HepG2 (cell line): ENCODE results near the gene TUBA4A. TPM values are rescaled to one million over a fixed set of nuclear protein-coding genes. Genes with fewer than 3 reads are reported as not detected.

Source experiments
- ATAC-seq: fragments of 200-7000 bp; cut with Tn5 transposase; 3 replicates; pipeline ENCODE4 v1.9.1; 2020; ENCODE audit warnings: mild to moderate bottlenecking, moderate library complexity
- BruUV-seq: library from RNA; stranded (reverse); fragments of 400-500 nt; replicated peaks from 2 replicates; lab custom pipeline; 2021; lab: Mats Ljungman, UMichigan
- CTCF ChIA-PET: fragments of 300-600 bp; formaldehyde crosslinking; extraction: SDS; loops from one replicate; lab custom pipeline; 2021; ENCODE audit warnings: low total read pairs, inconsistent platforms, low intra/inter-chr PET ratio; lab: Yijun Ruan, JAX
- POLR2A ChIA-PET: fragments of 350-600 bp; sonication (Branson Sonifier 250); formaldehyde crosslinking; loops from one replicate; lab custom pipeline; 2020; ENCODE audit warnings: antibody characterized with exemption, inconsistent platforms; lab: Yijun Ruan, JAX
- DNase-seq: peaks from one replicate; pipeline ENCODE4 v3.0.0-alpha.2; 2015; ENCODE audit warnings: low spot score
- FAIRE-seq: peaks from 3 replicates; lab custom pipeline; 2011; peaks lifted over from hg19 to GRCh38; lab: Jason Lieb, UNC
- H2AFZ ChIP-seq: one replicate; pipeline ENCODE4 v1.6.1; 2011; ENCODE audit warnings: low read length, inconsistent platforms
- H3K27ac ChIP-seq: fragments of 300-600 bp; 3 replicates; pipeline ENCODE4 v1.8.0; 2011; ENCODE audit warnings: mixed run types, mild to moderate bottlenecking, mixed read lengths, low read length, inconsistent platforms; ENCODE audit not compliant: insufficient read depth; ENCODE audit errors: extremely low read length
- H3K27me3 ChIP-seq, 2 experiments: fragments of 200-600 bp in 1 of 2; 2 replicates in 1 of 2; 3 replicates in 1 of 2; pipeline versions ENCODE4 v1.6.0 to v1.8.0; 2011; ENCODE audit warnings: low read length in 2 of 2, mild to moderate bottlenecking in 2 of 2, moderate library complexity in 2 of 2, inconsistent platforms in 1 of 2; ENCODE audit not compliant: insufficient read depth in 2 of 2, control insufficient read depth in 1 of 2
- H3K36me3 ChIP-seq, 2 experiments: fragments of 200-600 bp in 1 of 2; replicated peaks in 1 of 2; 2 replicates in 1 of 2; 3 replicates in 1 of 2; pipeline versions ENCODE4 v1.5.1 to v1.8.0; 2011; ENCODE audit warnings: low read length in 2 of 2, inconsistent platforms in 1 of 2; ENCODE audit not compliant: insufficient read depth in 2 of 2, control insufficient read depth in 1 of 2
- H3K4me1 ChIP-seq: 2 replicates; pipeline ENCODE4 v1.5.1; 2012; ENCODE audit warnings: low read length, inconsistent platforms; ENCODE audit not compliant: insufficient read depth
- H3K4me2 ChIP-seq: 2 replicates; pipeline ENCODE4 v1.6.0; 2011; ENCODE audit warnings: low read depth, low read length, inconsistent platforms
- H3K4me3 ChIP-seq, 3 experiments: fragments of 200-600 bp in 1 of 3; sonication (generic), shearing (Covaris generic) in 1 of 3; replicated peaks in 1 of 3; 2 replicates each; pipeline ENCODE4 v1.5.1; 2011 to 2016; ENCODE audit warnings: low read length in 3 of 3, inconsistent platforms in 2 of 3, low read depth in 2 of 3, mild to moderate bottlenecking in 2 of 3, control low read depth in 1 of 3, mixed read lengths in 1 of 3; ENCODE audit not compliant: insufficient read depth in 1 of 3
- H3K79me2 ChIP-seq: one replicate; pipeline ENCODE4 v1.6.1; 2011; ENCODE audit warnings: low read length, inconsistent platforms; ENCODE audit not compliant: insufficient read depth
- H3K9ac ChIP-seq: 2 replicates; pipeline ENCODE4 v1.6.0; 2011; ENCODE audit warnings: mild to moderate bottlenecking, low read depth, low read length, inconsistent platforms; ENCODE audit not compliant: insufficient read depth
- H3K9me3 ChIP-seq: 2 replicates; pipeline ENCODE4 v1.5.1; 2012; ENCODE audit warnings: mild to moderate bottlenecking, low read length
- H4K20me1 ChIP-seq: 2 replicates; pipeline ENCODE4 v1.6.0; 2011; ENCODE audit warnings: inconsistent platforms, mild to moderate bottlenecking, low read length, moderate library complexity; ENCODE audit not compliant: insufficient read depth
- CREB3 ChIP-seq: sonication (generic); formaldehyde crosslinking; IDR thresholded peaks from 2 replicates; pipeline ENCODE4 v1.5.0; 2020; ENCODE audit warnings: missing genetic modification reagents
- HNF4A ChIP-seq: sonication (generic); formaldehyde crosslinking; IDR thresholded peaks from 2 replicates; pipeline ENCODE4 v1.4.0; 2020; ENCODE audit warnings: missing genetic modification reagents
- MLX ChIP-seq: IDR thresholded peaks from 2 replicates; pipeline ENCODE4 v1.6.1; 2016
- SMAD1 ChIP-seq: sonication (generic); formaldehyde crosslinking; IDR thresholded peaks from 2 replicates; pipeline ENCODE4 v1.4.0; 2020; ENCODE audit warnings: missing genetic modification reagents, low read depth, mild to moderate bottlenecking, borderline replicate concordance
- ZNF142 ChIP-seq: sonication (generic); formaldehyde crosslinking; IDR thresholded peaks from 2 replicates; pipeline ENCODE4 v1.4.0; 2020; ENCODE audit warnings: missing genetic modification reagents
- ZNF230 ChIP-seq: sonication (generic); formaldehyde crosslinking; IDR thresholded peaks from 2 replicates; pipeline ENCODE4 v1.4.0; 2020; ENCODE audit warnings: mild to moderate bottlenecking, missing genetic modification reagents
- ZNF558 ChIP-seq: sonication (generic); formaldehyde crosslinking; IDR thresholded peaks from 2 replicates; pipeline ENCODE4 v1.9.0; 2022; ENCODE audit warnings: mild to moderate bottlenecking, missing genetic modification reagents, borderline replicate concordance
- WGBS: methylation state at CpG from one replicate; pipeline ENCODE4 v1.1.6; 2017; ENCODE audit warnings: low lambda C conversion rate; 5-methylcytosine and 5-hydroxymethylcytosine counted together
- in situ Hi-C: cut with HindIII; loops from 2 replicates; pipeline ENCODE4 v1.10.0; 2017; ENCODE audit warnings: low pct_unique_long_range_greater_than_20kb; ENCODE audit not compliant: extremely low pct_ligation_motif_present
- intact Hi-C: fragments of 100-400 bp; cut with micrococcal nuclease; formaldehyde crosslinking; loops from one replicate; pipeline ENCODE4 v1.10.0; 2022; ENCODE audit not compliant: unreplicated experiment
- polyA plus RNA-seq, 8 experiments: library from polyadenylated mRNA; depleted of rRNA in 3 of 8; stranded (reverse) in 7 of 8; unstranded in 1 of 8; fragments of >200 nt; fragmentation: Illumina TruSeq in 4 of 8; extraction: Trizol in 4 of 8; gene quantifications; 2 replicates each; pipeline versions ENCODE4 v1.2.1 to v1.2.3, GENCODE V29; 2011 to 2016; ENCODE audit warnings: low read depth in 4 of 8, missing spikeins in 1 of 8, mixed read lengths in 1 of 8; ENCODE audit not compliant: insufficient read depth in 1 of 8
- total RNA-seq, 5 experiments: library from RNA; depleted of rRNA; stranded (reverse); fragments of >200 nt; fragmentation: Illumina TruSeq; extraction: Trizol; gene quantifications; 2 replicates each; pipeline ENCODE4 v1.2.3, GENCODE V29; 2016; ENCODE audit warnings: low read depth in 1 of 5

The TUBA4A gene
- total and polyA plus RNA-seq, 2 of the 13 experiments (the other 11 are each of a cell fraction or from before 2014, with no cell fraction given) = 1.3 to 12.7 TPM

- FAIRE-seq (no peak), DNase-seq (no peak), ATAC-seq (peak; percentile 21)
- H2AFZ ChIP-seq = no peak overlapping the region
- BruUV-seq = TSS peak; percentile 73
- no peaks in the 10 kb centered on the region for H3K9me3 ChIP-seq
- 18% methylated on average over 22 of the region's 22 CpGs for WGBS
- H3K36me3 ChIP-seq = peaks cover 12 to 27% of the 10 kb centered on the region in 2 experiments
- H3K4me2 ChIP-seq = peak overlapping the region; percentile 100
- H3K4me3 ChIP-seq = peak overlapping the region; percentile 65 to 86 (median 69)
- peaks cover 6% of the 10 kb centered on the region for H3K79me2 ChIP-seq
- in situ Hi-C loops (loop anchor here (5.0 kb wide), 1 partner anchor 35 kb away; the partner anchor contains the start of gene SLC23A3), intact Hi-C loops (no loop called here)
- CTCF ChIA-PET = interaction anchor here (2.6 kb wide), 1 partner anchor 36 kb away, joined by 8 read pairs; no protein-coding TSS in a partner anchor
- peaks cover 54% of the 10 kb centered on the region for H3K4me1 ChIP-seq
- no peaks in the 10 kb centered on the region; a peak in 1 of 5 replicates for H3K27me3 ChIP-seq
- POLR2A ChIA-PET = interaction anchor here (0.6 to 5.6 kb wide), 25 partner anchors 10 to 181 kb away, joined by 3 to 227 read pairs (median 9); partner anchors contain the start of genes ABCB6, ANKZF1, ATG9A and CNPPD1
- H4K20me1 ChIP-seq = no peaks in the 10 kb centered on the region
- peak overlapping the region; percentile 86 for H3K9ac ChIP-seq
- peak overlapping the region; percentile 95 for H3K27ac ChIP-seq
- TF ChIP-seq MLX (CRISPR knock-in tag) (no peak), ZNF230 (no peak; the same call in none of the 2 replicates), ZNF142 (CRISPR knock-in tag) (no peak), CREB3 (CRISPR knock-in tag) (no peak), ZNF558 (CRISPR knock-in tag) (no peak), HNF4A (CRISPR knock-in tag) (peak; percentile 5; the same call in 1 of the 2 replicates), SMAD1 (CRISPR knock-in tag) (no peak)
Measured at GRCh38 chr2:219207134-219207883, 46.4 kb downstream of the TUBA4A start.
